Omental fat pad (tissue), 4 donors: Measurements from ENCODE around the gene CCL28. TPM values are rescaled to one million over a fixed set of nuclear protein-coding genes. Genes with fewer than 3 reads are reported as not detected.
"Not testable (repeated sequence)": the region's sequence is repeated elsewhere in the genome, so short reads cannot be mapped to it uniquely, and the experiment has no call there.

Experiments used
- ATAC-seq: fragments of 150-250 bp; one replicate; pipeline ENCODE4 v1.9.1; 2016; ENCODE audit warnings: mild to moderate bottlenecking, moderate library complexity; ENCODE audit not compliant: low FRiP score
- DNase-seq: peaks from one replicate; pipeline ENCODE4 v3.0.0-alpha.2; 2019; ENCODE audit warnings: low spot score
- CTCF ChIP-seq, 3 donors: fragments of 450-650 bp; IDR thresholded peaks; one replicate each; pipeline ENCODE4 v1.5.1; 2016 to 2017; ENCODE audit warnings: antibody characterized with exemption in 3 of 3, mild to moderate bottlenecking in 3 of 3, moderate library complexity in 2 of 3
- total RNA-seq, 4 donors: library from RNA; depleted of rRNA; stranded (reverse); fragments of >200 nt; gene quantifications; one replicate each; pipeline ENCODE4 v1.1.0, GENCODE V29; 2016

Gene CCL28
- total RNA-seq, 4 donors from 2014 or later: 1.1 to 2.1 (median 1.4) TPM

GRCh38 chr5:43367909-43368669 is 44.1 kb downstream of the CCL28 start:
- DNase-seq (no peak), ATAC-seq (no peak)
- no peak for TF ChIP-seq CTCF (IDR thresholded peaks at IDR 0.05)

GRCh38 chr5:43367453-43367852 is 44.7 kb downstream of the CCL28 start:
- TF ChIP-seq CTCF (IDR thresholded peaks at IDR 0.05): no peak
- ATAC-seq (no peak), DNase-seq (no peak)

- DNase-seq, ATAC-seq: not testable (repeated sequence)
Measured at GRCh38 chr5:43366680-43367246, 45.4 kb downstream of the CCL28 start.

- DNase-seq, ATAC-seq: not testable (repeated sequence)
Measured at GRCh38 chr5:43365155-43365554, 47.0 kb downstream of the CCL28 start.

GRCh38 chr5:43363445-43364152 is 48.6 kb downstream of the CCL28 start:
- DNase-seq (no peak), ATAC-seq (no peak)
- TF ChIP-seq CTCF (IDR thresholded peaks at IDR 0.05): no peak

GRCh38 chr5:43362725-43363435 is 49.3 kb downstream of the CCL28 start:
- ATAC-seq: no peak
- TF ChIP-seq CTCF (IDR thresholded peaks at IDR 0.05): no peak
- no peak for DNase-seq

GRCh38 chr5:43358726-43359125 is 53.5 kb downstream of the CCL28 start:
- no peak for TF ChIP-seq CTCF (IDR thresholded peaks at IDR 0.05)
- DNase-seq: no peak
- no peak for ATAC-seq
